H1 (cell line): ENCODE data around the gene CACNA2D3. TPM values are rescaled to one million over a fixed set of nuclear protein-coding genes. Genes with fewer than 3 reads are reported as not detected.

Experiments
- CTCF ChIA-PET: fragments of 300-600 bp; sonication (Branson Sonifier 250); formaldehyde crosslinking; loops from one replicate; lab custom pipeline; 2021; ENCODE audit not compliant: partially characterized antibody; lab: Charles Lee
- POLR2A ChIA-PET: fragments of 300-600 bp; sonication (Branson Sonifier 250); formaldehyde crosslinking; loops from one replicate; lab custom pipeline; 2021; ENCODE audit warnings: inconsistent platforms; ENCODE audit not compliant: partially characterized antibody; lab: Charles Lee
- DNase-seq, 2 experiments: peaks; one replicate each; pipeline versions ENCODE4 v3.0.0 to v3.0.0-alpha.2; 2010 to 2022; ENCODE audit warnings: low spot score in 2 of 2, low read depth in 1 of 2, mixed read lengths in 1 of 2
- FAIRE-seq: peaks from 2 replicates; lab custom pipeline; 2011; peaks lifted over from hg19 to GRCh38; lab: Jason Lieb, UNC
- H2AFZ ChIP-seq: 2 replicates; pipeline ENCODE4 v1.8.1; 2012; ENCODE audit warnings: low read length, inconsistent platforms
- H2AK5ac ChIP-seq: 2 replicates; pipeline ENCODE4 v1.6.1; 2013; ENCODE audit warnings: low read depth, low read length
- H2BK120ac ChIP-seq: replicated peaks from 2 replicates; pipeline ENCODE3; 2013; ENCODE audit warnings: low read depth, low read length, inconsistent platforms
- H2BK12ac ChIP-seq: 2 replicates; pipeline ENCODE4 v1.6.1; 2013; ENCODE audit warnings: low read depth, low read length
- H2BK15ac ChIP-seq: 2 replicates; pipeline ENCODE4 v1.6.1; 2013; ENCODE audit warnings: low read length
- H2BK20ac ChIP-seq: 2 replicates; pipeline ENCODE4 v1.6.1; 2013; ENCODE audit warnings: low read length
- H2BK5ac ChIP-seq: 2 replicates; pipeline ENCODE4 v1.6.1; 2013; ENCODE audit warnings: low read depth, low read length
- H3K14ac ChIP-seq: 2 replicates; pipeline ENCODE4 v1.6.1; 2013; ENCODE audit warnings: inconsistent platforms; ENCODE audit not compliant: insufficient read length
- H3K18ac ChIP-seq: 2 replicates; pipeline ENCODE4 v1.6.1; 2013; ENCODE audit warnings: low read length; ENCODE audit errors: extremely low read depth
- H3K23ac ChIP-seq: 2 replicates; pipeline ENCODE4 v1.6.1; 2013; ENCODE audit warnings: inconsistent platforms; ENCODE audit not compliant: insufficient read length
- H3K23me2 ChIP-seq: 2 replicates; pipeline ENCODE4 v1.6.1; 2013; ENCODE audit warnings: low read depth, low read length
- H3K27ac ChIP-seq: 2 replicates; pipeline ENCODE4 v1.6.1; 2011; ENCODE audit warnings: low read depth, low read length, inconsistent platforms
- H3K27me3 ChIP-seq, 4 experiments: replicated peaks in 1 of 4; 1 replicate in 1 of 4; 2 replicates in 3 of 4; pipeline versions ENCODE4 v1.6.1 to v1.8.1; 2011 to 2013; ENCODE audit warnings: low read length in 3 of 4, mild to moderate bottlenecking in 3 of 4, inconsistent platforms in 2 of 4, mixed read lengths in 2 of 4, moderate library complexity in 1 of 4; ENCODE audit not compliant: control insufficient read depth in 3 of 4, insufficient read depth in 3 of 4; ENCODE audit errors: extremely low read depth in 1 of 4
- H3K36me3 ChIP-seq, 4 experiments: 2 replicates each; pipeline versions ENCODE4 v1.6.1 to v1.8.1; 2011 to 2013; ENCODE audit warnings: mild to moderate bottlenecking in 4 of 4, low read length in 3 of 4, moderate library complexity in 2 of 4, control low read depth in 1 of 4, inconsistent platforms in 1 of 4; ENCODE audit not compliant: insufficient read depth in 4 of 4, control insufficient read depth in 2 of 4
- H3K4ac ChIP-seq: replicated peaks from 2 replicates; pipeline ENCODE3; 2013; ENCODE audit warnings: low read length, low read depth, mixed read lengths, inconsistent platforms; ENCODE audit not compliant: insufficient read length
- H3K4me1 ChIP-seq, 4 experiments: replicated peaks in 1 of 4; 1 replicate in 1 of 4; 2 replicates in 3 of 4; pipeline versions ENCODE4 v1.6.1 to v1.8.1; 2011 to 2013; ENCODE audit warnings: low read length in 3 of 4, inconsistent platforms in 2 of 4, mixed read lengths in 1 of 4; ENCODE audit not compliant: insufficient read depth in 4 of 4, control insufficient read depth in 3 of 4
- H3K4me2 ChIP-seq, 2 experiments: 2 replicates each; pipeline versions ENCODE4 v1.6.1 to v1.8.1; 2011 to 2013; ENCODE audit warnings: low read depth in 2 of 2, low read length in 2 of 2, control low read depth in 1 of 2, inconsistent platforms in 1 of 2, mild to moderate bottlenecking in 1 of 2; ENCODE audit not compliant: insufficient read depth in 1 of 2
- H3K4me3 ChIP-seq, 4 experiments: fragments of 200-600, 300-600 bp in 1 of 4; sonication (generic), shearing (Covaris generic), sonication (Bioruptor Twin) in 1 of 4; 2 replicates each; pipeline versions ENCODE4 v1.5.1 to v1.8.1; 2011 to 2016; ENCODE audit warnings: low read length in 4 of 4, low read depth in 3 of 4, control low read depth in 2 of 4, inconsistent platforms in 2 of 4, mild to moderate bottlenecking in 2 of 4, mixed read lengths in 1 of 4, moderate library complexity in 1 of 4; ENCODE audit not compliant: insufficient read depth in 2 of 4; ENCODE audit errors: extremely low read depth in 1 of 4
- H3K56ac ChIP-seq: replicated peaks from 2 replicates; pipeline ENCODE3; 2013; ENCODE audit warnings: low read depth, mild to moderate bottlenecking, mixed read lengths, low read length, inconsistent platforms; ENCODE audit not compliant: insufficient read length
- H3K79me1 ChIP-seq: 2 replicates; pipeline ENCODE4 v1.6.1; 2013; ENCODE audit warnings: low read depth, low read length, control low read depth
- H3K79me2 ChIP-seq, 2 experiments: 2 replicates each; pipeline versions ENCODE4 v1.6.1 to v1.8.1; 2012 to 2013; ENCODE audit warnings: low read length in 2 of 2, mild to moderate bottlenecking in 2 of 2, inconsistent platforms in 1 of 2; ENCODE audit not compliant: insufficient read depth in 2 of 2, control insufficient read depth in 1 of 2
- H3K9ac ChIP-seq, 4 experiments: replicated peaks in 1 of 4; 1 replicate in 1 of 4; 2 replicates in 3 of 4; pipeline versions ENCODE4 v1.6.1 to v1.8.1; 2011 to 2013; ENCODE audit warnings: low read depth in 3 of 4, low read length in 3 of 4, control low read depth in 2 of 4, mild to moderate bottlenecking in 2 of 4, moderate library complexity in 2 of 4, inconsistent platforms in 1 of 4; ENCODE audit errors: extremely low read depth in 1 of 4
- H3K9me3 ChIP-seq, 2 experiments: 2 replicates each; pipeline versions ENCODE4 v1.6.1 to v1.8.1; 2012 to 2013; ENCODE audit warnings: mild to moderate bottlenecking in 2 of 2, moderate library complexity in 2 of 2, control low read depth in 1 of 2, inconsistent platforms in 1 of 2, low read depth in 1 of 2, low read length in 1 of 2, mixed read lengths in 1 of 2; ENCODE audit not compliant: insufficient read depth in 2 of 2
- H4K20me1 ChIP-seq, 2 experiments: replicated peaks in 1 of 2; 2 replicates each; pipeline versions ENCODE3 to v1.8.1; 2011 to 2013; ENCODE audit warnings: inconsistent platforms in 2 of 2, low read length in 2 of 2, mild to moderate bottlenecking in 1 of 2; ENCODE audit not compliant: insufficient read depth in 2 of 2, control insufficient read depth in 1 of 2
- H4K5ac ChIP-seq: 2 replicates; pipeline ENCODE4 v1.6.1; 2013; ENCODE audit warnings: low read length, low read depth, mixed read lengths, inconsistent platforms; ENCODE audit not compliant: insufficient read length
- H4K8ac ChIP-seq: 2 replicates; pipeline ENCODE4 v1.8.0; 2013; ENCODE audit warnings: mild to moderate bottlenecking, moderate library complexity, low read length, inconsistent platforms; ENCODE audit not compliant: insufficient read depth; ENCODE audit errors: extremely low read depth
- H4K91ac ChIP-seq: replicated peaks from 2 replicates; pipeline ENCODE3; 2013; ENCODE audit warnings: low read length, mixed read lengths, inconsistent platforms; ENCODE audit not compliant: insufficient read length
- ASH2L ChIP-seq: fragments of 200-600, 300-600 bp; sonication (generic); IDR thresholded peaks from one replicate; pipeline ENCODE4 v1.7.1; 2017; ENCODE audit warnings: low read length
- GTF2F1 ChIP-seq: IDR thresholded peaks from 2 replicates; pipeline ENCODE4 v1.6.1; 2012; ENCODE audit warnings: low read depth, low read length, improper control_type of control experiment, borderline replicate concordance
- WGBS, 2 experiments: shearing (Covaris generic) in 1 of 2; methylation state at CpG; one replicate each; pipeline versions ENCODE4 v1.1.6 to v1.1.7; 2013 to 2015; ENCODE audit warnings: low lambda C conversion rate in 2 of 2, mixed read lengths in 2 of 2, inconsistent platforms in 1 of 2, low coverage in 1 of 2, missing lambda C conversion rate in 1 of 2; ENCODE audit not compliant: insufficient replicate concordance in 2 of 2, insufficient coverage in 1 of 2, insufficient read length in 1 of 2; ENCODE audit errors: extremely low coverage in 1 of 2, missing lambda C conversion rate in 1 of 2; 5-methylcytosine and 5-hydroxymethylcytosine counted together
- polyA plus RNA-seq, 7 experiments: library from polyadenylated mRNA; depleted of rRNA in 3 of 7; stranded (reverse) in 5 of 7; unstranded in 2 of 7; fragments of >200 nt in 5 of 7; fragments of 200-250 nt in 2 of 7; gene quantifications; 1 replicate in 5 of 7; 2 replicates in 1 of 7; 4 replicates in 1 of 7; pipeline versions ENCODE4 v1.2.1 to v1.2.3, GENCODE V29; 2011 to 2013; ENCODE audit warnings: missing spikeins in 2 of 7, mixed read lengths in 2 of 7
- total RNA-seq: library from RNA; stranded (reverse); fragmentation: NEBNext Ultra II Directional; extraction: Animal tissue kit (Norgen Biotek cat#: 25700); gene quantifications from 2 replicates; pipeline ENCODE4 v1.2.1, GENCODE V29; 2021

CACNA2D3 gene
- total and polyA plus RNA-seq, 2 of the 8 experiments (the other 6 are each of a cell fraction or from before 2014, with no cell fraction given) = 1.5 to 1.8 TPM

- DNase-seq (no peak), FAIRE-seq (no peak)
- no peak overlapping the region for H3K56ac ChIP-seq
- H3K4me2 ChIP-seq = no peak overlapping the region
- H4K5ac ChIP-seq = no peak overlapping the region
- no peaks in the 10 kb centered on the region for H3K9me3 ChIP-seq
- peaks cover 0 to 4% (median 2%) of the 10 kb centered on the region in 4 experiments; a peak in 4 of 7 replicates for H3K4me1 ChIP-seq
- no peak overlapping the region for H2BK120ac ChIP-seq
- no peak overlapping the region for H3K4me3 ChIP-seq
- H2BK5ac ChIP-seq = no peak overlapping the region
- no peaks in the 10 kb centered on the region for H3K79me2 ChIP-seq
- H3K4ac ChIP-seq = no peak overlapping the region
- H3K14ac ChIP-seq = no peak overlapping the region
- no peak overlapping the region for H3K9ac ChIP-seq
- no peaks in the 10 kb centered on the region for H4K20me1 ChIP-seq
- no peak overlapping the region for H3K23ac ChIP-seq
- peaks cover 0 to 2% (median 0%) of the 10 kb centered on the region in 4 experiments; a peak in 1 of 7 replicates for H3K27me3 ChIP-seq
- H2AFZ ChIP-seq = no peak overlapping the region
- TF ChIP-seq GTF2F1 = no peak
- no peak for TF ChIP-seq ASH2L
- no peak overlapping the region for H3K18ac ChIP-seq
- H4K91ac ChIP-seq = no peak overlapping the region
- no peak overlapping the region for H4K8ac ChIP-seq
- no peak overlapping the region for H2BK15ac ChIP-seq
- ChIA-PET CTCF (interaction anchor here (0.6 to 1.5 kb wide), 8 partner anchors 11 to 220 kb away, joined by 3 to 5 read pairs (median 3); no protein-coding TSS in a partner anchor), POLR2A (interaction anchor here (1.1 kb wide), 1 partner anchor 23 kb away, joined by 4 read pairs; no protein-coding TSS in a partner anchor)
- H3K23me2 ChIP-seq = no peaks in the 10 kb centered on the region
- no peak overlapping the region for H2BK20ac ChIP-seq
- H3K79me1 ChIP-seq = no peaks in the 10 kb centered on the region
- H3K27ac ChIP-seq = no peak overlapping the region
- H2AK5ac ChIP-seq = no peak overlapping the region
- 80% methylated on average over 2 of the region's 2 CpGs; no CpG with 5 or more reads in 1 of the 2 experiments for WGBS, 2 experiments
- H3K36me3 ChIP-seq = no peaks in the 10 kb centered on the region
- H2BK12ac ChIP-seq = no peak overlapping the region
Observed at GRCh38 chr3:54157860-54158259, 35.5 kb downstream of the CACNA2D3 start.
